Tibial nerve (tissue), 4 donors: Measurements from ENCODE around the gene PHC2.

Source experiments
- EP300 ChIP-seq, 2 donors: sonication (generic); formaldehyde crosslinking; IDR thresholded peaks; one replicate each; pipeline ENCODE4 v1.6.1; 2017; ENCODE audit warnings: antibody characterized with exemption in 2 of 2, mild to moderate bottlenecking in 1 of 2
- POLR2A ChIP-seq, 2 donors: fragments of 450-650 bp; IDR thresholded peaks; one replicate each; pipeline ENCODE4 v1.6.1; 2017; ENCODE audit warnings: antibody characterized with exemption in 2 of 2, mild to moderate bottlenecking in 2 of 2, moderate library complexity in 2 of 2
- TF ChIP-seq, protein P1 (sequence below), 5 experiments: fragments of 200-600 bp in 3 of 5; fragments of 450-650 bp in 2 of 5; sonication (generic) in 3 of 5; IDR thresholded peaks; one replicate each; pipeline ENCODE4 v1.5.1; 2016 to 2019; ENCODE audit warnings: antibody characterized with exemption in 5 of 5, mild to moderate bottlenecking in 3 of 5, moderate library complexity in 2 of 5

DNA sequence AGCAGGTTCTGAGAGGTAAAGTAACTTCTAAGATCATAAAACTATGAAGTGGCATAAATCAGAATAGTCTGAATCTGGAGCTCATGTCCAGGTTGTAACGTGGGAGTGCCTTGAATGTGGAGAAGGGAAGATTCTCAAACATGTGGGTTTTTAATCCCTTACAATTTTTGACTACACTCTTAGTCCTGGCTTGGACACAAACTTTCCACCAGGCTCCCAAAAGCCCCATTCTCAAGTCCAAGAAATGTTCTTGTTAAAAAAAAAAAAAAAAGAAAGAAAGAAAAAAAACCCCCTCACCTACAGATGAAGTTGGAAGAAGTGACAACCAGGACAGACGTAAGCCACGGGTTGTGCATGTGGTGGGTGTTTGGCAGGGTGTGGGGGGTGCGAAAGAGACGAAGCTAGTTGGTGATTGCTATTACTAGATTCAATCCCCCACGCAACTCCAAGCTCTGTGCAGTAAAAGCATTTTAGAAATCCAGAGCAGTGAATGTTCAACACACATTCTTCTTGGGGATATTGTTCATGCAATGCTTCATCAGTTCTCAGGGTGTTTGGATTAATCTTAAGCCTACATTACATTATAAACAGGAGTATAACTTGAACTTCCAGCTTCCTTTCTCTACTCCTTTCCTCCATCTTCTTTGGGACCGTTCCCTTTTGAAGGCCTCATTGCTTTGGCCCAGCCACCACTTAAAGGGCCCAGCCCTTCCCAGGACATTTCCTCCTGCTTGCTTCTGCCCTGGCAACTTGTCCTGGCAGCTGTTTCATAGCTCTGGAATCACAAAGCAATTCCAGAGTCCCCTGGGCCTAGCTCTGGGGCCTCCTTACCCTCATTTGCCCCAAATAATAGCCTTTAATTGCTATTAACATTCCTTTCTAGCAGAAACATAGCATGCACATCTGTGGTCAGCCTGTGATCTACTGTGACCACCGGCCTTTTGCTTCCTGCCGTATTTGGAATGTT is 41.8 kb downstream of the PHC2 start:
- TF ChIP-seq, protein P1, sequence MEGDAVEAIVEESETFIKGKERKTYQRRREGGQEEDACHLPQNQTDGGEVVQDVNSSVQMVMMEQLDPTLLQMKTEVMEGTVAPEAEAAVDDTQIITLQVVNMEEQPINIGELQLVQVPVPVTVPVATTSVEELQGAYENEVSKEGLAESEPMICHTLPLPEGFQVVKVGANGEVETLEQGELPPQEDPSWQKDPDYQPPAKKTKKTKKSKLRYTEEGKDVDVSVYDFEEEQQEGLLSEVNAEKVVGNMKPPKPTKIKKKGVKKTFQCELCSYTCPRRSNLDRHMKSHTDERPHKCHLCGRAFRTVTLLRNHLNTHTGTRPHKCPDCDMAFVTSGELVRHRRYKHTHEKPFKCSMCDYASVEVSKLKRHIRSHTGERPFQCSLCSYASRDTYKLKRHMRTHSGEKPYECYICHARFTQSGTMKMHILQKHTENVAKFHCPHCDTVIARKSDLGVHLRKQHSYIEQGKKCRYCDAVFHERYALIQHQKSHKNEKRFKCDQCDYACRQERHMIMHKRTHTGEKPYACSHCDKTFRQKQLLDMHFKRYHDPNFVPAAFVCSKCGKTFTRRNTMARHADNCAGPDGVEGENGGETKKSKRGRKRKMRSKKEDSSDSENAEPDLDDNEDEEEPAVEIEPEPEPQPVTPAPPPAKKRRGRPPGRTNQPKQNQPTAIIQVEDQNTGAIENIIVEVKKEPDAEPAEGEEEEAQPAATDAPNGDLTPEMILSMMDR (IDR thresholded peaks at IDR 0.05), result no peak
- TF ChIP-seq EP300 (IDR thresholded peaks at IDR 0.05) (no peak), POLR2A (IDR thresholded peaks at IDR 0.05) (no peak)
